PC-3 (cell line): ENCODE data around the gene DUSP22. TPM values are rescaled to one million over a fixed set of nuclear protein-coding genes. Genes with fewer than 3 reads are reported as not detected.

ENCODE experiments used
- ATAC-seq: fragments of 200-7000 bp; cut with Tn5 transposase; 2 replicates; pipeline ENCODE4 v1.9.1; 2020; ENCODE audit warnings: mild to moderate bottlenecking, moderate library complexity
- BruUV-seq: library from RNA; stranded (reverse); fragments of 400-500 nt; replicated peaks from 2 replicates; lab custom pipeline; 2021; lab: Mats Ljungman, UMichigan
- CTCF ChIA-PET: fragments of 300-600 bp; sonication (Branson Sonifier 250); formaldehyde crosslinking; loops from one replicate; lab custom pipeline; 2022; ENCODE audit warnings: antibody characterized with exemption; lab: Charles Lee
- POLR2A ChIA-PET: fragments of 300-600 bp; sonication (Branson Sonifier 250); formaldehyde crosslinking; loops from one replicate; lab custom pipeline; 2022; ENCODE audit warnings: antibody characterized with exemption; ENCODE audit not compliant: unreplicated experiment; lab: Charles Lee
- DNase-seq: peaks from one replicate; pipeline ENCODE4 v3.0.0-alpha.2; 2015
- H2AFZ ChIP-seq: fragments of 300-600 bp; sonication (generic); 2 replicates; pipeline ENCODE4 v1.6.0; 2016; ENCODE audit warnings: antibody characterized with exemption, low read length
- H3F3A ChIP-seq: fragments of 300-600 bp; sonication (generic); one replicate; pipeline ENCODE4 v1.6.0; 2017; ENCODE audit warnings: antibody characterized with exemption, low read length, control low read depth, mild to moderate bottlenecking; ENCODE audit not compliant: unreplicated experiment
- H3K27ac ChIP-seq: fragments of 300-600 bp; sonication (generic); 2 replicates; pipeline ENCODE4 v1.5.1; 2016; ENCODE audit warnings: mild to moderate bottlenecking, low read length
- H3K27me3 ChIP-seq: fragments of 300-600 bp; sonication (generic); 2 replicates; pipeline ENCODE4 v1.6.1; 2016; ENCODE audit warnings: low read length, mixed read lengths
- H3K36me3 ChIP-seq: fragments of 300-600 bp; sonication (generic); 2 replicates; pipeline ENCODE4 v1.6.1; 2016; ENCODE audit warnings: low read depth, mixed run types, low read length, mixed read lengths
- H3K4me1 ChIP-seq: fragments of 300-600 bp; sonication (generic); 2 replicates; pipeline ENCODE4 v1.5.1; 2016; ENCODE audit warnings: low read length; ENCODE audit not compliant: insufficient read depth
- H3K4me2 ChIP-seq: fragments of 300-600 bp; sonication (generic); 2 replicates; pipeline ENCODE4 v1.6.0; 2016; ENCODE audit warnings: low read length
- H3K4me3 ChIP-seq: fragments of 300-600 bp; sonication (generic); 2 replicates; pipeline ENCODE4 v1.5.1; 2016; ENCODE audit warnings: mild to moderate bottlenecking, low read length, mixed read lengths
- H3K79me2 ChIP-seq: fragments of 300-600 bp; sonication (generic); 2 replicates; pipeline ENCODE4 v1.6.1; 2017; ENCODE audit warnings: low read length, mixed read lengths
- H3K9ac ChIP-seq: fragments of 300-600 bp; sonication (generic); 2 replicates; pipeline ENCODE4 v1.6.0; 2016; ENCODE audit warnings: mild to moderate bottlenecking, low read length
- H3K9me2 ChIP-seq: fragments of 300-600 bp; sonication (generic); replicated peaks from 2 replicates; pipeline ENCODE4 v1.6.1; 2016; ENCODE audit warnings: mixed run types, low read length, mixed read lengths
- H3K9me3 ChIP-seq: fragments of 300-600 bp; sonication (generic); 2 replicates; pipeline ENCODE4 v1.6.1; 2016; ENCODE audit warnings: low read length, mixed read lengths
- H4K20me1 ChIP-seq: fragments of 300-600 bp; sonication (generic); 2 replicates; pipeline ENCODE4 v1.6.1; 2016; ENCODE audit warnings: low read length, mixed read lengths
- EZH2 ChIP-seq: fragments of 300-600 bp; sonication (generic); IDR thresholded peaks from one replicate; pipeline ENCODE4 v1.6.1; 2017; ENCODE audit warnings: antibody characterized with exemption, mild to moderate bottlenecking, low read length; ENCODE audit not compliant: unreplicated experiment
- EZH2phosphoT487 ChIP-seq: fragments of 300-600 bp; sonication (generic); IDR thresholded peaks from 2 replicates; pipeline ENCODE4 v1.6.1; 2018; ENCODE audit warnings: mild to moderate bottlenecking, antibody characterized with exemption, low read length, borderline replicate concordance
- intact Hi-C: fragments of 100-400 bp; cut with micrococcal nuclease; formaldehyde crosslinking; loops from 2 replicates; pipeline ENCODE4 v1.9.0; 2023
- total RNA-seq: library from RNA; depleted of rRNA; stranded (reverse); fragments of >200 nt; gene quantifications from 2 replicates; pipeline ENCODE4 v1.2.3, GENCODE V29; 2014
- TF ChIP-seq, protein P1 (sequence below): fragments of 300-600 bp; sonication (generic); conservative IDR thresholded peaks from 2 replicates; pipeline ENCODE4 v1.5.1; 2017; ENCODE audit warnings: antibody characterized with exemption, low read depth, mild to moderate bottlenecking, low read length

The DUSP22 gene
- total RNA-seq, 1 experiment from 2014 or later: 37.8 TPM

DNA sequence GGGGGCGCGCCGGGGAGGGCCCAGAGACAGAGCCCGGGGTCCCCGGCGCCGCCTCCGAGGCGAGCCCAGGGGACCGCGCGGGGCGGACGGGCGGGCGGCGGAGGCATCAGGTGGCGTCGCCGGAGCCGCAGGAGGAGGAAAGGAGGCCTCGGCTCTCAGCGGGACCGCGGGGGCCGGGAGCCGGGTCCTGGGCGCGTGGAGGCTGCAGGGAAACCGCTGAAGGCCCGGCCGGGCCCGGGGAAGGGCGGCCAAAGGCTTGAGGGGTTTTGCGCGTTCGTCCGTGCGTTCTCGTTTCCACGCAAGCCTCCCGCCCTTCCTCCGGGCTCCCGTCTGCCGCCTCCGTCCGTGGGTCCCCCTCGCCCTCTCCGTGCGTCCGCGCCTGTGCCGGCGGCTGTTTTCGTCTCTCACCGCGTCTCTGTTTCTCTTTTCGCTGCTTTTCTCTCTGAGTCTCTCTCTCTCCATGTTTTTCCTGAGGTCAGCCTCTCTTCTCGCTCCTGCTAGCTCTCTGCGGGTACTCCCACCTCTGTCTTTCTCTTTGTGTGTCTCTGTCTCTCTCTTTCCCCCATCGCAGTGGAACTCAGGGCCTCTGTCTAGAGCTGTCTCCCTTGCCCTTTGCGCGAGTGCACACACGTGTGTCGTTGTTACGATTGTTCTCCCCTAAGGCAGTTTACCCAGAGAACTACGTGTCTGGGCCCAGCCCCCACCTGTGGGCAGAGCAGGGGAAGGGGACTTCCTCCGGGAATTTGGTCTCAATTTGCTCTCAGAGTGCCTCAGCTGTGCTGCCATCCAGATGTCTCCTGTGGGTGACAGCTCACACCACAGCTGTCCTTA, 101.3 kb downstream of the DUSP22 start:
- Histone ChIP-seq H3K4me2 (peak overlapping the region; percentile 40), H2AFZ (no peak overlapping the region), H3K4me3 (no peak overlapping the region), H3K27me3 (peaks cover 79% of the 10 kb centered on the region), H3K79me2 (no peaks in the 10 kb centered on the region), H3F3A (no peaks in the 10 kb centered on the region), H3K36me3 (no peaks in the 10 kb centered on the region), H3K9ac (no peak overlapping the region), H3K9me3 (no peaks in the 10 kb centered on the region), H3K9me2 (no peaks in the 10 kb centered on the region), H3K27ac (no peak overlapping the region), H4K20me1 (no peaks in the 10 kb centered on the region), H3K4me1 (no peaks in the 10 kb centered on the region)
- no peak for ATAC-seq
- CTCF ChIA-PET: no interaction called here
- BruUV-seq: no TSS peak
- POLR2A ChIA-PET: no interaction called here
- DNase-seq: no peak
- TF ChIP-seq, protein P1, sequence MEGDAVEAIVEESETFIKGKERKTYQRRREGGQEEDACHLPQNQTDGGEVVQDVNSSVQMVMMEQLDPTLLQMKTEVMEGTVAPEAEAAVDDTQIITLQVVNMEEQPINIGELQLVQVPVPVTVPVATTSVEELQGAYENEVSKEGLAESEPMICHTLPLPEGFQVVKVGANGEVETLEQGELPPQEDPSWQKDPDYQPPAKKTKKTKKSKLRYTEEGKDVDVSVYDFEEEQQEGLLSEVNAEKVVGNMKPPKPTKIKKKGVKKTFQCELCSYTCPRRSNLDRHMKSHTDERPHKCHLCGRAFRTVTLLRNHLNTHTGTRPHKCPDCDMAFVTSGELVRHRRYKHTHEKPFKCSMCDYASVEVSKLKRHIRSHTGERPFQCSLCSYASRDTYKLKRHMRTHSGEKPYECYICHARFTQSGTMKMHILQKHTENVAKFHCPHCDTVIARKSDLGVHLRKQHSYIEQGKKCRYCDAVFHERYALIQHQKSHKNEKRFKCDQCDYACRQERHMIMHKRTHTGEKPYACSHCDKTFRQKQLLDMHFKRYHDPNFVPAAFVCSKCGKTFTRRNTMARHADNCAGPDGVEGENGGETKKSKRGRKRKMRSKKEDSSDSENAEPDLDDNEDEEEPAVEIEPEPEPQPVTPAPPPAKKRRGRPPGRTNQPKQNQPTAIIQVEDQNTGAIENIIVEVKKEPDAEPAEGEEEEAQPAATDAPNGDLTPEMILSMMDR: no peak
- no peak for TF ChIP-seq EZH2phosphoT487
- intact Hi-C loops: loop anchor here (10.0 kb wide), 1 partner anchor 81 kb away; no protein-coding TSS in a partner anchor

DNA sequence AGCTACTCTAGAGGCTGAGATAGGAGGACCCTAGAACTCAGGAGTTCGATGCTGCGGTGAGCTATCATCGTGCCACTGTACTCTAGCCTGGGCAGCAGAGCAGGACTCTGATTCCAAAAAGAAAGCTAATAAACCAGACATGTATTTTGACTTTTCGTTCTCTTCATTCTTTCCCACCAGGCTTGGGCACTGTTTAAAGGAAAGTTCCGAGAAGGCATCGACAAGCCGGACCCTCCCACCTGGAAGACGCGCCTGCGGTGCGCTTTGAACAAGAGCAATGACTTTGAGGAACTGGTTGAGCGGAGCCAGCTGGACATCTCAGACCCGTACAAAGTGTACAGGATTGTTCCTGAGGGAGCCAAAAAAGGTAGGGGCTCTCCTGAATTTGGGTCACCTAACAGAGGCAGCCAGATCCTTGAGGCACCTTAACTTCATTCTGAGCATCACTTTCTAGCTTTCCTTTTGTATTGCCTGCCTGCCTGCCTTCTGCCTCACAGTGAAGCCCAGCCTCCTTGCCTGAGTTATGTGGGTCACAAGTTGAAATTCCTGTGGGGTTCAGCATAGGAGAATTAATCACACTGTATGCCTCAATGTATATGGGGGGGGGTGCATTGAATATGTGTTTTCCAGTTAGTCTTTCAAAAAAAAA, 102.5 kb downstream of the DUSP22 start:
- H3K4me2 ChIP-seq: no peak overlapping the region
- H3K27me3 ChIP-seq: peaks cover 79% of the 10 kb centered on the region
- H3K4me3 ChIP-seq: no peak overlapping the region
- no peaks in the 10 kb centered on the region for H3K4me1 ChIP-seq
- no peaks in the 10 kb centered on the region for H3K36me3 ChIP-seq
- H2AFZ ChIP-seq: no peak overlapping the region
- no TSS peak for BruUV-seq
- intact Hi-C loops: loop anchor here (10.0 kb wide), 1 partner anchor 80 kb away; no protein-coding TSS in a partner anchor
- H3K79me2 ChIP-seq: no peaks in the 10 kb centered on the region
- no peaks in the 10 kb centered on the region for H3K9me3 ChIP-seq
- POLR2A ChIA-PET: no interaction called here
- no peak for ATAC-seq
- CTCF ChIA-PET: no interaction called here
- no peak for DNase-seq
- TF ChIP-seq EZH2 (no peak), EZH2phosphoT487 (no peak)
- TF ChIP-seq, protein P1: no peak
- H3K27ac ChIP-seq: no peak overlapping the region
- no peaks in the 10 kb centered on the region for H3K9me2 ChIP-seq
- H4K20me1 ChIP-seq: no peaks in the 10 kb centered on the region
- H3F3A ChIP-seq: no peaks in the 10 kb centered on the region
- no peak overlapping the region for H3K9ac ChIP-seq
